Smooth muscle cell (in vitro differentiated cells): ENCODE measurements around the gene CDKN2C. TPM values are rescaled to one million over a fixed set of nuclear protein-coding genes. Genes with fewer than 3 reads are reported as not detected.

Experiments
- DNase-seq: peaks from one replicate; lab custom pipeline; 2025; ENCODE audit not compliant: unreplicated experiment; lab: John Stamatoyannopoulos, UW
- H2AFZ ChIP-seq: fragments of 200-600 bp; sonication (generic); 2 replicates; pipeline ENCODE4 v1.6.0; 2016; ENCODE audit warnings: antibody characterized with exemption, low read depth, mild to moderate bottlenecking
- H3F3A ChIP-seq: fragments of 200-600 bp; sonication (generic); 2 replicates; pipeline ENCODE4 v1.6.0; 2017; ENCODE audit warnings: antibody characterized with exemption, low read depth
- H3K27ac ChIP-seq: fragments of 200-600 bp; sonication (generic); 2 replicates; pipeline ENCODE4 v1.5.1; 2016; ENCODE audit warnings: low read depth, mild to moderate bottlenecking
- H3K27me3 ChIP-seq: fragments of 200-600 bp; sonication (generic); 2 replicates; pipeline ENCODE4 v1.6.1; 2016; ENCODE audit warnings: low read depth, mild to moderate bottlenecking
- H3K36me3 ChIP-seq: fragments of 200-600 bp; sonication (generic); 2 replicates; pipeline ENCODE4 v1.5.1; 2016; ENCODE audit warnings: low read depth
- H3K4me1 ChIP-seq: fragments of 200-600 bp; sonication (generic); 2 replicates; pipeline ENCODE4 v1.5.1; 2016; ENCODE audit warnings: low read depth
- H3K4me2 ChIP-seq: fragments of 200-600 bp; sonication (generic); 2 replicates; pipeline ENCODE4 v1.6.0; 2016; ENCODE audit warnings: mild to moderate bottlenecking
- H3K4me3 ChIP-seq: fragments of 200-600 bp; sonication (generic); 2 replicates; pipeline ENCODE4 v1.5.1; 2016; ENCODE audit warnings: mild to moderate bottlenecking
- H3K79me2 ChIP-seq: fragments of 200-600 bp; sonication (generic); 2 replicates; pipeline ENCODE4 v1.6.0; 2016; ENCODE audit warnings: low read depth, mild to moderate bottlenecking
- H3K9ac ChIP-seq: fragments of 200-600 bp; sonication (generic); 2 replicates; pipeline ENCODE4 v1.6.0; 2016; ENCODE audit warnings: low read depth
- H3K9me3 ChIP-seq: fragments of 200-600 bp; sonication (generic); replicated peaks from 2 replicates; pipeline ENCODE4 v1.5.1; 2016; ENCODE audit warnings: low read depth
- H4K20me1 ChIP-seq: fragments of 200-600 bp; sonication (generic); 2 replicates; pipeline ENCODE4 v1.6.0; 2016; ENCODE audit warnings: low read depth
- WGBS: methylation state at CpG from one replicate; pipeline ENCODE4 v1.1.7; 2016; ENCODE audit warnings: low lambda C conversion rate; 5-methylcytosine and 5-hydroxymethylcytosine counted together
- polyA plus RNA-seq: library from polyadenylated mRNA; unstranded; fragments of >200 nt; fragmentation: Nextera tagmentation; extraction: Ambion mirVana; gene quantifications from 2 replicates; pipeline ENCODE4 v1.2.1, GENCODE V29; 2016
- total RNA-seq: library from RNA; depleted of rRNA; stranded (reverse); fragments of >200 nt; gene quantifications from 2 replicates; pipeline ENCODE4 v1.2.3, GENCODE V29; 2014
- TF ChIP-seq, protein P1 (sequence below): fragments of 200-600 bp; sonication (generic); IDR thresholded peaks from 2 replicates; pipeline ENCODE4 v1.5.1; 2017; ENCODE audit warnings: borderline replicate concordance, mild to moderate bottlenecking, antibody characterized with exemption; ENCODE audit not compliant: insufficient read depth, poor library complexity, severe bottlenecking

The CDKN2C gene
- total and polyA plus RNA-seq, 2 experiments from 2014 or later = 1.3 to 3.2 TPM

DNA sequence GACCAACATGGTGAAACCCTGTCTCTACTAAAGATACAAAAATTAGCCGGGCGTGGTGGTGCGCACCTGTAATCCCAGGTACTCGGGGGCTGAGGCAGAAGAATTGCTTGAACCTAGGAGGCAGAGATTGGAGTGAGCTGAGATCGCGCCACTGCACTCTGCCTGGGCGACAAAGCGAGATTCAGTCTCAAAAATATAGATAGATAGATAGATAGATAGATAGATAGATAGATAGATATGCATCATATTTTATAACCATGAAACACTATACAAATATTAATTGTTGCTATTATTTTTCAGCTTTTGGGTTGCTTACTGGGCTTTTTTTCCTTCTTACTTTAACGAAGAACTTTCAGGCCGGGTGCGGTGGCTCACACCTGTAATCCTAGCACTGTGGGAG is 5.2 kb upstream of the CDKN2C start:
- TF ChIP-seq, protein P1, sequence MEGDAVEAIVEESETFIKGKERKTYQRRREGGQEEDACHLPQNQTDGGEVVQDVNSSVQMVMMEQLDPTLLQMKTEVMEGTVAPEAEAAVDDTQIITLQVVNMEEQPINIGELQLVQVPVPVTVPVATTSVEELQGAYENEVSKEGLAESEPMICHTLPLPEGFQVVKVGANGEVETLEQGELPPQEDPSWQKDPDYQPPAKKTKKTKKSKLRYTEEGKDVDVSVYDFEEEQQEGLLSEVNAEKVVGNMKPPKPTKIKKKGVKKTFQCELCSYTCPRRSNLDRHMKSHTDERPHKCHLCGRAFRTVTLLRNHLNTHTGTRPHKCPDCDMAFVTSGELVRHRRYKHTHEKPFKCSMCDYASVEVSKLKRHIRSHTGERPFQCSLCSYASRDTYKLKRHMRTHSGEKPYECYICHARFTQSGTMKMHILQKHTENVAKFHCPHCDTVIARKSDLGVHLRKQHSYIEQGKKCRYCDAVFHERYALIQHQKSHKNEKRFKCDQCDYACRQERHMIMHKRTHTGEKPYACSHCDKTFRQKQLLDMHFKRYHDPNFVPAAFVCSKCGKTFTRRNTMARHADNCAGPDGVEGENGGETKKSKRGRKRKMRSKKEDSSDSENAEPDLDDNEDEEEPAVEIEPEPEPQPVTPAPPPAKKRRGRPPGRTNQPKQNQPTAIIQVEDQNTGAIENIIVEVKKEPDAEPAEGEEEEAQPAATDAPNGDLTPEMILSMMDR = no peak
- Histone ChIP-seq H4K20me1 (no peaks in the 10 kb centered on the region), H3K36me3 (no peaks in the 10 kb centered on the region), H2AFZ (no peak overlapping the region), H3K4me2 (no peak overlapping the region), H3F3A (peaks cover 7% of the 10 kb centered on the region), H3K9me3 (no peaks in the 10 kb centered on the region), H3K27ac (no peak overlapping the region), H3K4me1 (no peaks in the 10 kb centered on the region), H3K27me3 (peaks cover 26% of the 10 kb centered on the region), H3K9ac (no peak overlapping the region), H3K4me3 (no peak overlapping the region), H3K79me2 (no peaks in the 10 kb centered on the region)
- no peak for DNase-seq
- WGBS = 91% methylated on average over 11 of the region's 11 CpGs

DNA sequence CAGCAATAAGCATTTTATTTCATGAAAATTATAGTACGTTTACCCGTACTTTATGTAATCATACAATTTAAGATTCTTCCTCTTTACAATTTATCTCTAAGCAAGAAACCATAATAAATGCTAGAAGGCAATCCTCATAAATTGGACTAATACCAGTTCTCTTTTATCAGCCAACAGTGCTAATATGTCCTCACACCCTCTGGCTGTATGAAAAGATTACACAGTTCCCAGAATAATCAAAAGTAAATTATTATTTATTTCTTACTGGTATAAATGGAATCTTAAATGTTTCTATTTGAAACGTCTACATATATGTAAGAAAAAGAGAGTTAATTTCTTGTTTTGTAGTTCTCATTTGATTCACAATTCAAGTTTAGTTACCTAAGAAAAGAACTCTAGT is 3.1 kb upstream of the CDKN2C start:
- H3K27ac ChIP-seq = no peak overlapping the region
- TF ChIP-seq, protein P1 = no peak
- H2AFZ ChIP-seq = no peak overlapping the region
- no peak for DNase-seq
- no peaks in the 10 kb centered on the region for H3K9me3 ChIP-seq
- no peak overlapping the region for H3K9ac ChIP-seq
- peaks cover 42% of the 10 kb centered on the region for H3K27me3 ChIP-seq
- no peak overlapping the region for H3K4me2 ChIP-seq
- no peaks in the 10 kb centered on the region for H3K79me2 ChIP-seq
- no peak overlapping the region for H3K4me3 ChIP-seq
- no peaks in the 10 kb centered on the region for H3K4me1 ChIP-seq
- H3F3A ChIP-seq = peaks cover 7% of the 10 kb centered on the region
- H4K20me1 ChIP-seq = no peaks in the 10 kb centered on the region
- H3K36me3 ChIP-seq = no peaks in the 10 kb centered on the region
- WGBS = 70% methylated on average over 3 of the region's 3 CpGs

DNA sequence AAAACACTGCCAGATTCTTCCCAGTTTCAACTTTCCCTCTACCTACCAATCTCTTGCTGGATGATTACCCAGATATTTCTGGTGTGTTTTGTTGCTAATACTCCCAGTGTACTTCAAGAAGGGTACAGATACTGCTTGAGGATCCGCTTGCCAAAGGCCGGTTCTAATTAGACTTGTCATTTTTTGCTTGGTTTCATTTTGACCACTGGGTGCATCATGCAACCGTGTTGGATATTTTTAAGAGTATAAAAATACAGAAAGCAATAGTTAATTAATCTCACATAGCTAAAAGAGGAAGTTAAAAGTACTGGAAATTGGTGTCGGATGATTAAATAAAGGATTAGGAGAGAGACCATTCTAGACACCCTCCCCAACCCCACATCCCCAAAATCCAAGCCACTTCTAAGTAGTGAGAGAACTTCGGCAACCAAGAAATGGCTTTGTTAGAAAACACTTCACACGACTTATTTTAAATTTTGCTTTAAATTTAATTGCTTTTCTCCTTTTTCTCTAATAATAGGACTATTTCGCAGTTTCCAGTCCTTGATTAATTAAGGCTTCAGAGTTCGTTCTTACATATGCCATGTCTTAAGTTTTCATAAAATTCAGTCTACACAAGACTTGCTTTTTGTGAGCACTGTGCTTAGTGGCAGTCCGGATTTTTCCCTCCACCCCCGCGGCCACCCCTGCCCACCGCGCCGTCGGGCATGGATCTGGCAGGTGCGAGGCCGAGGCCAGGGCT is 2.5 kb upstream of the CDKN2C start:
- Histone ChIP-seq H3K9ac (no peak overlapping the region), H3K4me3 (peak overlapping the region; percentile 57), H3K4me1 (no peaks in the 10 kb centered on the region), H4K20me1 (no peaks in the 10 kb centered on the region), H3K9me3 (no peaks in the 10 kb centered on the region), H3K79me2 (no peaks in the 10 kb centered on the region), H2AFZ (peak overlapping the region; percentile 7), H3K27ac (no peak overlapping the region), H3F3A (peaks cover 7% of the 10 kb centered on the region), H3K4me2 (peak overlapping the region; percentile 88), H3K36me3 (no peaks in the 10 kb centered on the region), H3K27me3 (peaks cover 48% of the 10 kb centered on the region)
- TF ChIP-seq, protein P1 = peak; percentile 9
- WGBS = 23% methylated on average over 17 of the region's 17 CpGs
- DNase-seq = no peak
